Lower leg skin (tissue), 4 donors: ENCODE results near the gene QSER1. TPM values are rescaled to one million over a fixed set of nuclear protein-coding genes. Genes with fewer than 3 reads are reported as not detected.
"Not testable (repeated sequence)": the region's sequence is repeated elsewhere in the genome, so short reads cannot be mapped to it uniquely, and the experiment has no call there.

ENCODE experiments used
- DNase-seq, 2 donors: peaks; one replicate each; pipeline ENCODE4 v3.0.0-alpha.2; 2019; ENCODE audit warnings: low spot score in 2 of 2
- H3K4me3 ChIP-seq: fragments of 200-600 bp; sonication (generic); 2 replicates; pipeline ENCODE4 v1.5.1; 2017; ENCODE audit warnings: mild to moderate bottlenecking, low read depth; ENCODE audit not compliant: poor library complexity, severe bottlenecking
- POLR2A ChIP-seq, 2 donors: fragments of 450-650 bp; IDR thresholded peaks; one replicate each; pipeline ENCODE4 v1.6.1; 2016 to 2017; ENCODE audit warnings: antibody characterized with exemption in 2 of 2, mild to moderate bottlenecking in 1 of 2, moderate library complexity in 1 of 2
- WGBS, 2 donors: methylation state at CpG; one replicate each; pipeline ENCODE4 v1.1.5; 2018; 5-methylcytosine and 5-hydroxymethylcytosine counted together
- intact Hi-C: fragments of 100-400 bp; cut with DNase I; formaldehyde crosslinking; loops from one replicate; pipeline ENCODE4 v1.15.0; 2023; ENCODE audit warnings: low total_unique reads
- total RNA-seq, 4 donors: library from RNA; depleted of rRNA; stranded (reverse); fragments of >200 nt; gene quantifications; one replicate each; pipeline ENCODE4 v1.1.0, GENCODE V29; 2016
- TF ChIP-seq, protein P1 (sequence below), 3 donors: fragments of 450-650 bp; IDR thresholded peaks; one replicate each; pipeline ENCODE4 v1.5.1; 2016; ENCODE audit warnings: antibody characterized with exemption in 3 of 3, mild to moderate bottlenecking in 3 of 3, moderate library complexity in 2 of 3

Gene QSER1
- total RNA-seq, 4 donors from 2014 or later, result 27.8 to 34.2 (median 32.1) TPM

DNA sequence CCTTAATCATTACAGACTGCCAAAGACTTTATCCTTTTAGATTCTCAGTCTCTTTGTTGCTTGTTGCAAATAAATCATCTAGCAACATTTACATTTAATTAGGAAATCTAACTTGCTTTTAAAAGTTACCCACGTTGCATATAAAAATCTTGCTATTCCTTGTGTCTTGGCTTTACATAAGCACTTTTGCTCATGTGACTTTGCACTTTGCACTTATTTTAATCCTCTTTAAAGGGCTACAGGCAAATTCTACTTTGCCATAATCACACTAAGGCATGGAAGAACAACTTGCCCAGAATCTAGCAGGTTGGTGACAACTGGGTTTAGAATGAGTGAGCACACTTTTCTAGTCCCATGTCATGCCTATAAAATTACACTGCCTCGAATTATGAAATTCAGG lies 37.0 kb upstream of the QSER1 start:
- DNase-seq, result no peak
- TF ChIP-seq POLR2A (IDR thresholded peaks at IDR 0.05), result no peak
- TF ChIP-seq, protein P1, sequence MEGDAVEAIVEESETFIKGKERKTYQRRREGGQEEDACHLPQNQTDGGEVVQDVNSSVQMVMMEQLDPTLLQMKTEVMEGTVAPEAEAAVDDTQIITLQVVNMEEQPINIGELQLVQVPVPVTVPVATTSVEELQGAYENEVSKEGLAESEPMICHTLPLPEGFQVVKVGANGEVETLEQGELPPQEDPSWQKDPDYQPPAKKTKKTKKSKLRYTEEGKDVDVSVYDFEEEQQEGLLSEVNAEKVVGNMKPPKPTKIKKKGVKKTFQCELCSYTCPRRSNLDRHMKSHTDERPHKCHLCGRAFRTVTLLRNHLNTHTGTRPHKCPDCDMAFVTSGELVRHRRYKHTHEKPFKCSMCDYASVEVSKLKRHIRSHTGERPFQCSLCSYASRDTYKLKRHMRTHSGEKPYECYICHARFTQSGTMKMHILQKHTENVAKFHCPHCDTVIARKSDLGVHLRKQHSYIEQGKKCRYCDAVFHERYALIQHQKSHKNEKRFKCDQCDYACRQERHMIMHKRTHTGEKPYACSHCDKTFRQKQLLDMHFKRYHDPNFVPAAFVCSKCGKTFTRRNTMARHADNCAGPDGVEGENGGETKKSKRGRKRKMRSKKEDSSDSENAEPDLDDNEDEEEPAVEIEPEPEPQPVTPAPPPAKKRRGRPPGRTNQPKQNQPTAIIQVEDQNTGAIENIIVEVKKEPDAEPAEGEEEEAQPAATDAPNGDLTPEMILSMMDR (IDR thresholded peaks at IDR 0.05), result no peak
- no peak overlapping the region for H3K4me3 ChIP-seq
- intact Hi-C loops, result no loop called here
- 47 to 54% methylated on average over 2 of the region's 2 CpGs for WGBS, 2 donors

DNA sequence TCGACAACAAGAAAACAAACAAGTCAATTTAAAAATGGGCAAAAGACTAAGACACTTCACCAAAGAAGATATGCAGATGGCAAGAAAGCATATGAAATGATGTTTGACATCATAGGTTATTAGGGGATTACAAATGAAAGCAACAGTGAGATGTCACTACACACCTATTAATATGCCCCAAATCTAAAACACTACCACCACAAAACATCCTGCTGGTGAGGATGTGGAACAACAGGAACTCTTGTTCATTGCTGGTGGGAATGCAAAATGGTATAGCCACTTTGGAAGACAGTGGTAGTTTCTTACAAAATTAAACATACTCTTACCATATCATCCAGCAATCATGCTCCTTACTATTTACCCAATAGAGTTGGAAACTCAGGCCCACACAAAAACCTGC lies 33.9 kb upstream of the QSER1 start:
- no peak for DNase-seq
- intact Hi-C loops, result no loop called here
- H3K4me3 ChIP-seq, result no peak overlapping the region
- WGBS, 2 donors, result 88 to 97% methylated on average over 1 of the region's 1 CpG
- no peak for TF ChIP-seq POLR2A (IDR thresholded peaks at IDR 0.05)
- TF ChIP-seq, protein P1 (IDR thresholded peaks at IDR 0.05), result no peak

DNA sequence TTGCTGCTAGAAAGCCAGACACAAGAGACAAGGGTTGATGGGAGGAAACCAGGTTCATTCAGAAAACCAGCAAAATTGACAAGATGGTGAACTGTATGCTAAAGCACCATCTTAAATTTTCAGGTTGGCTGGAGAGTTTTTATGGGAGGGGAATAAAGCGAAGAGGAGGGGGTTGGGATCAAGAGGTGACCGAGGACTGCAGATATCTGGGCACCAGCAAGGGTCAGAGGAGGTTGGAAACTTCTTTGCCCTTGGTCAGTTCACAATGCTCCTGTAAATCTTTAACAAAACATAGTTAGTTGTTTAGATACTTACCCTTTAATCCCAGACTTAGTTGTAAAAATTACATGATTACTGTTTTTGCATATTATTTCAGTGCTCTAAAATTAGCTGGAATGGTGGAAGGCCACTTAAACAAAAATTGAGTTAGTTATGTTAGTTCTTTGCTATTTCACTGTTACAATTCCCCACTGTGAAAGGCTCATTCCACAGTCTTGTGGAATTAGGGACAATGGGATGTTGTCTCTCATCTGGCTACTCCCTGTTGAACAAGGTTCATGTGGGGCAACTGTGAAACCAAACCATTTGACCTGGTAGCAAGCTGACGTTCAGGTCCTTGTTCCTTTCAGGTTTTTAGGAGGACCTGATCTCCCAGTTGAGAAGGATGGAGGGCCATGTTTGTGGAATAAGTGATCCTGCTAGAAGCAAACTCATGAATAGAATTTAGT lies 30.6 kb upstream of the QSER1 start:
- no peak for TF ChIP-seq POLR2A (IDR thresholded peaks at IDR 0.05)
- TF ChIP-seq, protein P1 (IDR thresholded peaks at IDR 0.05), result no peak
- no peak for DNase-seq
- intact Hi-C loops, result no loop called here
- WGBS, 2 donors, result 82 to 85% methylated on average over 3 of the region's 3 CpGs
- no peak overlapping the region for H3K4me3 ChIP-seq

DNA sequence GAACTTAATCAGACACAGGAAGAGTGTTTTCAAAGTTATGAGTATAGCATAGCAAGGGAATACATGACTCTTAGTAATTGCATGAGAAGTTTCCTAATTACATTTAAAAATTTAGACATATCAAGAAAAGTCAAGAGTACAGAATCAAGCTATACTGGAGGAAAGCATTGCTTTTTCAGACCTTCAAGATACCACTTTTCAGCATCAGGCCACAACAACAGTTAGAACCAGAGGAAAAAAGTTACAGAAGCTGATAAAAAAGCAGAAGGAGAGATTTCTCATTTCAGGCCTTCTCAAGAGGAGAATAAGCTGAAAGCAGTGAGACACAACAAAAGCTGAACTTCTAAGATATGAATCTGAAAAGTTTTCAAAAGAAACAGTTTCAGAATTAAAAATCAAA lies 28.1 kb upstream of the QSER1 start:
- no peak for DNase-seq
- TF ChIP-seq, protein P1 (IDR thresholded peaks at IDR 0.05), result no peak
- no peak for TF ChIP-seq POLR2A (IDR thresholded peaks at IDR 0.05)
- intact Hi-C loops, result no loop called here
- H3K4me3 ChIP-seq, result no peak overlapping the region

DNA sequence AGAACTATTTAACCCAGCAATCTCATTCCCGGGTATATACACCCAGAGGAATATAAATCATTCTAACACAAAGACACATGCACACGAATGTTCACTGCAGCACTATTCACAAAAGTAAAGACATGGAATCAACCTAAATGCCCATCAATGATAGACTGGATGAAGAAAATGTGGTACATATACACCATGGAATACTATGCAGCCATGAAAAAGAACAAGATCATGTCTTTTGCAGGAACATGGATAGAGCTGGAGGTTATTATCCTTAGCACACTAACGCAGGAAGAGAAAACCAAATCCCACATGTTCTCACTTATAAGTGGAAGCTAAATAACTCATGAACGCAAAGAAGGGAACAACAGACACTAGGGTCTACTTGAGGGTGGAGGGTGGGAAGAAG lies 23.9 kb upstream of the QSER1 start:
- 67 to 68% methylated on average over 4 of the region's 4 CpGs for WGBS, 2 donors
- intact Hi-C loops, DNase-seq, H3K4me3 ChIP-seq: not testable (repeated sequence)

DNA sequence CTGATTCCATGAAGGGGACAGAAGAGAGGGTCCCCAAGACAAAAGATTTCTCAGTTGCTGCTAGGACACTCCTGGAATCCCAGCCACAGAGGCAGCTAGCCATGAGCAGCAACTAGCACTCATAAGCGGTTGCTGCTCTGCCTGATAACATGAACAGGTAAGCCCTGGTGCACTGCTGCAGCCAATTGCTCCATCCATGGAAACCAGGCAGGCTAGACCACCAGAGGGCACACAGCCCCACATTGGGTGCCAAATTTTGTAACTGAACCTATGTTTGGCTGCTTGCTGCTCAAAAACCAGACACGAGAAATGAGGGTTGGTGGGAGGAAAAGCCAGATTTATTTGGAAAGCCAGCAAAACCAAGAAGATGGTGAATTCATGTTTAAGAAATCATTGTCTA lies 21.9 kb upstream of the QSER1 start:
- H3K4me3 ChIP-seq, result no peak overlapping the region
- TF ChIP-seq, protein P1 (IDR thresholded peaks at IDR 0.05), result no peak
- no peak for TF ChIP-seq POLR2A (IDR thresholded peaks at IDR 0.05)
- intact Hi-C loops, result no loop called here
- no peak for DNase-seq
- WGBS, 2 donors, result 53 to 57% methylated on average over 2 of the region's 2 CpGs
